Hepatocyte (in vitro differentiated cells): ENCODE measurements around the gene CD44. TPM values are rescaled to one million over a fixed set of nuclear protein-coding genes. Genes with fewer than 3 reads are reported as not detected.
"Not testable (repeated sequence)": the region's sequence is repeated elsewhere in the genome, so short reads cannot be mapped to it uniquely, and the experiment has no call there.

ENCODE experiments used
- DNase-seq: peaks from one replicate; pipeline ENCODE4 v3.0.0-alpha.2; 2016; ENCODE audit warnings: low spot score
- H2AFZ ChIP-seq: fragments of 200-600 bp; sonication (generic); 2 replicates; pipeline ENCODE4 v1.6.0; 2016; ENCODE audit warnings: antibody characterized with exemption, mild to moderate bottlenecking
- H3K27ac ChIP-seq: fragments of 200-600 bp; sonication (generic); 2 replicates; pipeline ENCODE4 v1.5.1; 2016; ENCODE audit warnings: mild to moderate bottlenecking
- H3K27me3 ChIP-seq: fragments of 200-600 bp; sonication (generic); 2 replicates; pipeline ENCODE4 v1.6.1; 2016
- H3K36me3 ChIP-seq: fragments of 200-600 bp; sonication (generic); replicated peaks from 2 replicates; pipeline ENCODE4 v1.5.1; 2016; ENCODE audit warnings: low read depth; ENCODE audit not compliant: insufficient read depth
- H3K4me1 ChIP-seq: fragments of 200-600 bp; sonication (generic); 2 replicates; pipeline ENCODE4 v1.5.1; 2016; ENCODE audit warnings: mild to moderate bottlenecking, moderate library complexity; ENCODE audit not compliant: insufficient read depth
- H3K4me2 ChIP-seq: fragments of 200-600 bp; sonication (generic); 2 replicates; pipeline ENCODE4 v1.6.0; 2016
- H3K4me3 ChIP-seq: fragments of 200-600 bp; sonication (generic); 2 replicates; pipeline ENCODE4 v1.5.1; 2016; ENCODE audit warnings: mild to moderate bottlenecking
- H3K79me2 ChIP-seq: fragments of 200-600 bp; sonication (generic); 2 replicates; pipeline ENCODE4 v1.6.0; 2017; ENCODE audit warnings: mild to moderate bottlenecking
- H3K9me2 ChIP-seq: fragments of 200-600 bp; sonication (generic); replicated peaks from 2 replicates; pipeline ENCODE4 v1.6.0; 2017; ENCODE audit warnings: mild to moderate bottlenecking; ENCODE audit not compliant: insufficient read depth
- H3K9me3 ChIP-seq: fragments of 200-600 bp; sonication (generic); 2 replicates; pipeline ENCODE4 v1.5.1; 2016; ENCODE audit warnings: low read depth, mild to moderate bottlenecking
- H4K20me1 ChIP-seq: fragments of 200-600 bp; sonication (generic); 2 replicates; pipeline ENCODE4 v1.6.0; 2016; ENCODE audit warnings: mild to moderate bottlenecking; ENCODE audit not compliant: insufficient read depth, poor library complexity, severe bottlenecking
- CTCF ChIP-seq: fragments of 200-600 bp; sonication (generic); IDR thresholded peaks from 2 replicates; pipeline ENCODE4 v1.5.1; 2016; ENCODE audit warnings: antibody characterized with exemption, mild to moderate bottlenecking; ENCODE audit not compliant: poor library complexity
- EZH2 ChIP-seq: fragments of 200-600 bp; sonication (generic); IDR thresholded peaks from 2 replicates; pipeline ENCODE4 v1.6.1; 2016; ENCODE audit warnings: antibody characterized with exemption, mild to moderate bottlenecking, borderline replicate concordance
- EZH2phosphoT487 ChIP-seq: fragments of 200-600 bp; sonication (generic); IDR thresholded peaks from one replicate; pipeline ENCODE4 v1.6.1; 2018; ENCODE audit warnings: antibody characterized with exemption, mild to moderate bottlenecking, low read depth, moderate library complexity; ENCODE audit not compliant: unreplicated experiment, severe bottlenecking
- WGBS: methylation state at CpG from one replicate; pipeline ENCODE4 v1.1.6; 2016; ENCODE audit warnings: low lambda C conversion rate; ENCODE audit errors: missing lambda C conversion rate; 5-methylcytosine and 5-hydroxymethylcytosine counted together
- polyA plus RNA-seq: library from polyadenylated mRNA; unstranded; fragments of >200 nt; fragmentation: Nextera tagmentation; extraction: Ambion mirVana; gene quantifications from 2 replicates; pipeline ENCODE4 v1.2.1, GENCODE V29; 2016
- total RNA-seq: library from RNA; depleted of rRNA; stranded (reverse); fragments of >200 nt; gene quantifications from 2 replicates; pipeline ENCODE4 v1.2.3, GENCODE V29; 2014

The CD44 gene
- total and polyA plus RNA-seq, 2 experiments from 2014 or later = 17.5 to 29.5 TPM

GRCh38 chr11:35225946-35226520, 87.1 kb downstream of the CD44 start:
- no peak for DNase-seq
- Histone ChIP-seq H3K27ac (no peak overlapping the region), H3K4me2 (no peak overlapping the region), H4K20me1 (no peaks in the 10 kb centered on the region), H3K4me3 (no peak overlapping the region), H3K27me3 (no peaks in the 10 kb centered on the region), H3K36me3 (no peaks in the 10 kb centered on the region), H3K79me2 (no peaks in the 10 kb centered on the region), H3K9me3 (no peaks in the 10 kb centered on the region), H2AFZ (no peak overlapping the region), H3K9me2 (no peaks in the 10 kb centered on the region), H3K4me1 (peaks cover 5% of the 10 kb centered on the region)
- TF ChIP-seq EZH2 = no peak
- no peak for TF ChIP-seq EZH2phosphoT487
- no peak for TF ChIP-seq CTCF
- WGBS = 70% methylated on average over 3 of the region's 3 CpGs

- not testable (repeated sequence) for H3K9me3 ChIP-seq, H3K9me2 ChIP-seq, H4K20me1 ChIP-seq, H3K4me1 ChIP-seq, H2AFZ ChIP-seq, H3K4me2 ChIP-seq, H3K79me2 ChIP-seq, H3K27ac ChIP-seq, H3K27me3 ChIP-seq, DNase-seq, H3K4me3 ChIP-seq, H3K36me3 ChIP-seq
- WGBS = 99% methylated on average over 5 of the region's 6 CpGs
Observed at GRCh38 chr11:35226756-35227155, 87.8 kb downstream of the CD44 start.

GRCh38 chr11:35227576-35228327, 88.8 kb downstream of the CD44 start:
- no peak overlapping the region for H2AFZ ChIP-seq
- H3K27ac ChIP-seq = no peak overlapping the region
- H3K36me3 ChIP-seq = no peaks in the 10 kb centered on the region
- H3K79me2 ChIP-seq = no peaks in the 10 kb centered on the region
- peaks cover 5% of the 10 kb centered on the region for H3K4me1 ChIP-seq
- no peaks in the 10 kb centered on the region for H3K9me3 ChIP-seq
- H3K4me3 ChIP-seq = no peak overlapping the region
- 73% methylated on average over 5 of the region's 5 CpGs for WGBS
- no peak overlapping the region for H3K4me2 ChIP-seq
- DNase-seq = no peak
- no peaks in the 10 kb centered on the region for H3K27me3 ChIP-seq
- no peaks in the 10 kb centered on the region for H3K9me2 ChIP-seq
- TF ChIP-seq EZH2 (no peak), EZH2phosphoT487 (no peak), CTCF (no peak)
- H4K20me1 ChIP-seq = no peaks in the 10 kb centered on the region

GRCh38 chr11:35228328-35228725, 89.4 kb downstream of the CD44 start:
- TF ChIP-seq EZH2phosphoT487 = no peak
- TF ChIP-seq CTCF = no peak
- TF ChIP-seq EZH2 = no peak
- Histone ChIP-seq H3K4me2 (no peak overlapping the region), H3K36me3 (no peaks in the 10 kb centered on the region), H3K27me3 (no peaks in the 10 kb centered on the region), H4K20me1 (no peaks in the 10 kb centered on the region), H3K4me3 (no peak overlapping the region), H2AFZ (no peak overlapping the region), H3K79me2 (no peaks in the 10 kb centered on the region), H3K9me2 (no peaks in the 10 kb centered on the region), H3K4me1 (peaks cover 5% of the 10 kb centered on the region), H3K27ac (no peak overlapping the region), H3K9me3 (no peaks in the 10 kb centered on the region)
- no peak for DNase-seq
- 78% methylated on average over 3 of the region's 3 CpGs for WGBS
